Measurements from ENCODE around the gene GDPD5.

DNA sequence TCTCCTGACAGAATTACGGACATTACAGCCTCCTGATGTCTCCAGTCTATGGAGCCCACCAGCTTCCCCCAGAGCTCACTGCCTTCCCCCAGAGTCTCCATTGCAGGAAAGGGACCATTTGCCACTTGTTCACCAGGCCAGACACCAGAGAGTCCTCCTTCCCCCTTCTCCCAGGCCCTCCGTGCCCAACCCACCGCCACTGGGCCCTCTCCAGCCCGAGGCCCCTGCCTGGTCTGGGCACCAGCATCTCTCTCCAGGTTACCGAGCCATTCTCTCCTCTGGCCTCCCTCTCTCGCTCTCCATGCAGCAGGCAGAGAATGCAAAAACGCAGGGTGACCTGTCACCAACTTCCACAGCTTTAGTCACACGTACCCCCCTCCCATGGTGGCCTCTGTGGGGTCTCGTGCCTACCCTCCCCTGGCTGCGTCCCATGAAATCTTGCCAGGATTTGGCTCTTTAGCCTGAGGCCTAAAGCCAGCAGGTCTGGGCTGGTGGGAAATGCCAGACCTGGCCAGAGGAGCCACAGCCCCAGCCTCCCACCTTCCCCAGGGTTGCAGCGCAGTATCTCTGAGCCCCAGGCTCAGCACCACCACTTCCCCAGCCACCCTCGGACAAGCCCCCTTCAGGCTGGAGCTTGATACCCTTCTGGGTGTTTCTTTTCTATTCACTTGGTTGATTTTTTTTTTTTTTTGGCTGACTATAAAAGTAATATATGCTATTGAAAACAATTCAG, 29.5 kb upstream of the GDPD5 start:
- TF ChIP-seq, protein P1, sequence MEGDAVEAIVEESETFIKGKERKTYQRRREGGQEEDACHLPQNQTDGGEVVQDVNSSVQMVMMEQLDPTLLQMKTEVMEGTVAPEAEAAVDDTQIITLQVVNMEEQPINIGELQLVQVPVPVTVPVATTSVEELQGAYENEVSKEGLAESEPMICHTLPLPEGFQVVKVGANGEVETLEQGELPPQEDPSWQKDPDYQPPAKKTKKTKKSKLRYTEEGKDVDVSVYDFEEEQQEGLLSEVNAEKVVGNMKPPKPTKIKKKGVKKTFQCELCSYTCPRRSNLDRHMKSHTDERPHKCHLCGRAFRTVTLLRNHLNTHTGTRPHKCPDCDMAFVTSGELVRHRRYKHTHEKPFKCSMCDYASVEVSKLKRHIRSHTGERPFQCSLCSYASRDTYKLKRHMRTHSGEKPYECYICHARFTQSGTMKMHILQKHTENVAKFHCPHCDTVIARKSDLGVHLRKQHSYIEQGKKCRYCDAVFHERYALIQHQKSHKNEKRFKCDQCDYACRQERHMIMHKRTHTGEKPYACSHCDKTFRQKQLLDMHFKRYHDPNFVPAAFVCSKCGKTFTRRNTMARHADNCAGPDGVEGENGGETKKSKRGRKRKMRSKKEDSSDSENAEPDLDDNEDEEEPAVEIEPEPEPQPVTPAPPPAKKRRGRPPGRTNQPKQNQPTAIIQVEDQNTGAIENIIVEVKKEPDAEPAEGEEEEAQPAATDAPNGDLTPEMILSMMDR (IDR thresholded peaks at IDR 0.05): no peak
- no peak for TF ChIP-seq POLR2A (IDR thresholded peaks at IDR 0.05; ENCODE audit: low read depth)
- TF ChIP-seq EP300 (IDR thresholded peaks at IDR 0.05): no peak
